ENCODE measurements around the gene NR3C1. TPM values are rescaled to one million over a fixed set of nuclear protein-coding genes. Genes with fewer than 3 reads are reported as not detected.

Gene NR3C1
- total RNA-seq, 1 experiment from 2014 or later, result 31.4 TPM

DNA sequence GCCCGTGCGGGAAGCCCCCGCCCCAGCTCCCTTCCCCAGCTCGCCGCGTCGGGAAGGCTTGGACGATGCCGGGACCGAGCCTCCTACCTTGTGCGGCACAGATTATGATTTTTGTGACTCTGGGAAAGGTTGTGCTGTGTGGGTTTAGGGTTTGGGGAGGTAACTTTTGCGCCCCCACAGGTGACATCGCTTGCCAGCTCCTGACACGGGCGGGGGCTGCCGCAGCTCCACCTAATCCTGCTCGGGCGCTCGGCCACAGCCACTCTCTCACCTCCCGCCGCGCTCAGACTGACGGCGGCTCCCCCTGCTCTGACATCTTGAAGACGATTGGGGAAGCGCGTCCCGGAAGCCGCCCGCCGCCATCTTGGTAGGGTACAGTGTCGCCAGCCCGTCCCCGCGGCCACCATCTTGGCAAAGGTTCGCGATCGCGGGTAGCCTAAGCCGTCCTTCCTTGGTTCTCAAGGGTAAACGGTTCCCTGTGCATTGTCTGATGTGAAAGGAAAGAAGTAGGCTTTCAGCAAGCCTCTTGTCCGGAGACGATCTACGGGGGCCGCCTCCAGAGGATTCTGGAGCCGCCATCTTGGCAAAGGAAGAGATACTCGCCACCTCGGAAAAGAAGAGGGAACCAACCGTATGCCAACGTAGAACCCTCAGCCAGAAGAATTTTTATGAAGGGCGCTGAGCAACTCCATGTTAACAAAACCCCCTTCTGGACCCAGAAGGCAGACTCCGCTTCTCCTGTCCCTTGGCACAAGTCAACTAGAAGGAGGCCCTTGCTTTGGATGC is 1.8 kb upstream of the NR3C1 start:
- Histone ChIP-seq H3K79me2 (ENCODE audit: insufficient read depth, low read length) (no peaks in the 10 kb centered on the region), H2BK120ac (ENCODE audit: low read depth, low read length, poor library complexity, severe bottlenecking) (no peak overlapping the region), H3K79me1 (ENCODE audit: insufficient read depth, low read depth, low read length, poor library complexity, severe bottlenecking) (no peaks in the 10 kb centered on the region), H3K9ac (ENCODE audit: extremely low read depth, insufficient read length, low read length) (peak overlapping the region; percentile 83), H3K56ac (ENCODE audit: insufficient read length, low read depth, low read length) (no peak overlapping the region), H2BK5ac (ENCODE audit: insufficient read length, low read length) (peak overlapping the region; percentile 78), H4K20me1 (ENCODE audit: control insufficient read depth, insufficient read depth, insufficient read length) (no peaks in the 10 kb centered on the region), H4K8ac (replicated peaks; ENCODE audit: insufficient read length, low read depth, low read length) (no peak overlapping the region), H3K27me3 (ENCODE audit: insufficient read depth, low read length) (peaks cover 10% of the 10 kb centered on the region; the same call in 1 of the 2 replicates), H2BK20ac (ENCODE audit: low read depth, low read length, poor library complexity, severe bottlenecking) (no peak overlapping the region), H2AFZ (ENCODE audit: low read length) (peak overlapping the region; percentile 94), H4K91ac (ENCODE audit: insufficient read length, low read depth, low read length) (no peak overlapping the region), H3K9me3 (ENCODE audit: control insufficient read depth, low read depth, low read length) (no peaks in the 10 kb centered on the region), H3K18ac (ENCODE audit: insufficient read length, low read depth, low read length) (peak overlapping the region; percentile 96), H3K23ac (ENCODE audit: insufficient read length, low read depth, low read length) (no peak overlapping the region), H3K23me2 (ENCODE audit: insufficient read length, low read depth, low read length, poor library complexity, severe bottlenecking) (peaks cover 23% of the 10 kb centered on the region), H3T11ph (ENCODE audit: low read length) (peak overlapping the region; percentile 79), H2AK5ac (ENCODE audit: insufficient read length, low read length) (no peak overlapping the region), H2BK12ac (ENCODE audit: insufficient read length, low read depth, low read length) (peak overlapping the region; percentile 78), H3K27ac (ENCODE audit: insufficient read length, low read depth, low read length) (peak overlapping the region; percentile 72), H3K4me1 (ENCODE audit: insufficient read depth, low read length) (peaks cover 5% of the 10 kb centered on the region; the same call in 1 of the 2 replicates), H3K14ac (ENCODE audit: insufficient read depth, low read length) (peak overlapping the region; percentile 99), H3K4ac (ENCODE audit: low read depth, low read length) (no peak overlapping the region; the same call in 1 of the 2 replicates), H3K4me2 (ENCODE audit: insufficient read depth, insufficient read length, low read length) (peak overlapping the region; percentile 84), H2BK15ac (ENCODE audit: low read depth, low read length) (no peak overlapping the region), H4K5ac (ENCODE audit: insufficient read length, low read depth, low read length) (peak overlapping the region; percentile 74)
- Mint-ChIP-seq H3K27ac (peak overlapping the region; percentile 96 to 98 (median 97)), H3K9me3 (no peaks in the 10 kb centered on the region), H3K4me1 (peaks cover 21 to 24% of the 10 kb centered on the region in 2 experiments), H3K36me3 (ENCODE audit: insufficient read depth in 1 of 3, low read depth in 3 of 3) (no peaks in the 10 kb centered on the region; a peak in 1 of 7 replicates), H3K4me3 (peak overlapping the region; percentile 82 to 91), H3K27me3 (ENCODE audit: low read depth) (peaks cover 26% of the 10 kb centered on the region)
- TF ChIP-seq, protein P1, sequence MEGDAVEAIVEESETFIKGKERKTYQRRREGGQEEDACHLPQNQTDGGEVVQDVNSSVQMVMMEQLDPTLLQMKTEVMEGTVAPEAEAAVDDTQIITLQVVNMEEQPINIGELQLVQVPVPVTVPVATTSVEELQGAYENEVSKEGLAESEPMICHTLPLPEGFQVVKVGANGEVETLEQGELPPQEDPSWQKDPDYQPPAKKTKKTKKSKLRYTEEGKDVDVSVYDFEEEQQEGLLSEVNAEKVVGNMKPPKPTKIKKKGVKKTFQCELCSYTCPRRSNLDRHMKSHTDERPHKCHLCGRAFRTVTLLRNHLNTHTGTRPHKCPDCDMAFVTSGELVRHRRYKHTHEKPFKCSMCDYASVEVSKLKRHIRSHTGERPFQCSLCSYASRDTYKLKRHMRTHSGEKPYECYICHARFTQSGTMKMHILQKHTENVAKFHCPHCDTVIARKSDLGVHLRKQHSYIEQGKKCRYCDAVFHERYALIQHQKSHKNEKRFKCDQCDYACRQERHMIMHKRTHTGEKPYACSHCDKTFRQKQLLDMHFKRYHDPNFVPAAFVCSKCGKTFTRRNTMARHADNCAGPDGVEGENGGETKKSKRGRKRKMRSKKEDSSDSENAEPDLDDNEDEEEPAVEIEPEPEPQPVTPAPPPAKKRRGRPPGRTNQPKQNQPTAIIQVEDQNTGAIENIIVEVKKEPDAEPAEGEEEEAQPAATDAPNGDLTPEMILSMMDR (conservative IDR thresholded peaks at IDR 0.05), result no peak
- WGBS (ENCODE audit: extremely low coverage, insufficient read length, low lambda C conversion rate), result no CpG with 5 or more reads among the region's 52 CpGs
- peak; percentile 78 for DNase-seq

Measured in H9 (cell line).